BLaER1 (cell line): ENCODE results near the gene GNAQ.

Source experiments
- H3K27ac ChIP-seq: shearing (Covaris generic); formaldehyde crosslinking; 2 replicates; pipeline ENCODE4 v1.8.1; 2022
- H3K27me3 ChIP-seq: shearing (Covaris generic); formaldehyde crosslinking; 2 replicates; pipeline ENCODE4 v1.8.1; 2022
- H3K36me3 ChIP-seq: shearing (Covaris generic); formaldehyde crosslinking; 2 replicates; pipeline ENCODE4 v1.8.1; 2022
- H3K4me1 ChIP-seq: shearing (Covaris generic); formaldehyde crosslinking; 2 replicates; pipeline ENCODE4 v1.8.1; 2022
- H3K4me2 ChIP-seq: shearing (Covaris generic); formaldehyde crosslinking; 2 replicates; pipeline ENCODE4 v1.8.1; 2022
- H3K4me3 ChIP-seq: shearing (Covaris generic); formaldehyde crosslinking; 2 replicates; pipeline ENCODE4 v1.8.1; 2022
- H3K9ac ChIP-seq: shearing (Covaris generic); formaldehyde crosslinking; 2 replicates; pipeline ENCODE4 v1.8.1; 2022
- H3K9me3 ChIP-seq: shearing (Covaris generic); formaldehyde crosslinking; 2 replicates; pipeline ENCODE4 v1.8.1; 2022
- H4K20me1 ChIP-seq: shearing (Covaris generic); formaldehyde crosslinking; 2 replicates; pipeline ENCODE4 v1.8.1; 2022
- Cebpa-rat ChIP-seq: shearing (Covaris generic); IDR thresholded peaks from 2 replicates; pipeline ENCODE4 v1.8.1; 2022

Gene GNAQ

GRCh38 chr9:77917800-77918199 is 113.8 kb downstream of the GNAQ start:
- Histone ChIP-seq H3K9ac (no peak overlapping the region), H3K36me3 (peaks cover 28% of the 10 kb centered on the region), H3K4me3 (no peak overlapping the region), H4K20me1 (no peaks in the 10 kb centered on the region), H3K27ac (no peak overlapping the region), H3K4me2 (no peak overlapping the region), H3K27me3 (peaks cover 4% of the 10 kb centered on the region), H3K4me1 (peaks cover 20% of the 10 kb centered on the region), H3K9me3 (peaks cover 16% of the 10 kb centered on the region)
- no peak for TF ChIP-seq Cebpa-rat

GRCh38 chr9:77916820-77917219 is 114.8 kb downstream of the GNAQ start:
- peak overlapping the region; percentile 49; the same call in 1 of the 2 replicates for H3K4me2 ChIP-seq
- no peak for TF ChIP-seq Cebpa-rat

GRCh38 chr9:77916410-77916819 is 115.2 kb downstream of the GNAQ start:
- Histone ChIP-seq H3K4me2 (peak overlapping the region; percentile 49), H3K36me3 (peaks cover 24% of the 10 kb centered on the region), H3K27me3 (no peaks in the 10 kb centered on the region), H3K4me1 (peaks cover 20% of the 10 kb centered on the region), H4K20me1 (no peaks in the 10 kb centered on the region), H3K9me3 (peaks cover 24% of the 10 kb centered on the region), H3K4me3 (no peak overlapping the region), H3K9ac (no peak overlapping the region), H3K27ac (no peak overlapping the region)
- no peak for TF ChIP-seq Cebpa-rat

More at GRCh38 chr9:77916820-77917219, 114.8 kb downstream of the GNAQ start:
- no peaks in the 10 kb centered on the region for H3K27me3 ChIP-seq
- peaks cover 20% of the 10 kb centered on the region for H3K4me1 ChIP-seq
- no peak overlapping the region for H3K4me3 ChIP-seq
- no peaks in the 10 kb centered on the region for H4K20me1 ChIP-seq
- no peak overlapping the region for H3K9ac ChIP-seq
- peaks cover 22% of the 10 kb centered on the region for H3K36me3 ChIP-seq
- no peak overlapping the region for H3K27ac ChIP-seq
- H3K9me3 ChIP-seq, result peaks cover 20% of the 10 kb centered on the region

- Histone ChIP-seq H3K9ac (no peak overlapping the region), H3K9me3 (peaks cover 31% of the 10 kb centered on the region), H3K27me3 (no peaks in the 10 kb centered on the region), H3K27ac (no peak overlapping the region), H4K20me1 (no peaks in the 10 kb centered on the region), H3K4me1 (peaks cover 25% of the 10 kb centered on the region), H3K36me3 (peaks cover 29% of the 10 kb centered on the region), H3K4me3 (no peak overlapping the region), H3K4me2 (peak overlapping the region; percentile 49)
- TF ChIP-seq Cebpa-rat, result no peak
Observed at GRCh38 chr9:77915744-77916143, 115.9 kb downstream of the GNAQ start.

GRCh38 chr9:77912895-77913693 is 118.5 kb downstream of the GNAQ start:
- Histone ChIP-seq H3K9ac (no peak overlapping the region), H3K27me3 (no peaks in the 10 kb centered on the region), H3K4me2 (no peak overlapping the region), H4K20me1 (no peaks in the 10 kb centered on the region), H3K4me1 (peaks cover 51% of the 10 kb centered on the region), H3K4me3 (no peak overlapping the region), H3K36me3 (peaks cover 19% of the 10 kb centered on the region; the same call in 1 of the 2 replicates), H3K27ac (no peak overlapping the region), H3K9me3 (peaks cover 40% of the 10 kb centered on the region)
- TF ChIP-seq Cebpa-rat, result no peak

- Histone ChIP-seq H3K27me3 (no peaks in the 10 kb centered on the region), H3K4me2 (no peak overlapping the region), H3K9ac (no peak overlapping the region), H3K4me3 (no peak overlapping the region), H3K36me3 (peaks cover 24% of the 10 kb centered on the region; the same call in 1 of the 2 replicates), H3K9me3 (peaks cover 40% of the 10 kb centered on the region), H3K27ac (no peak overlapping the region), H4K20me1 (no peaks in the 10 kb centered on the region), H3K4me1 (peaks cover 54% of the 10 kb centered on the region)
- TF ChIP-seq Cebpa-rat, result no peak
Observed at GRCh38 chr9:77911928-77912327, 119.7 kb downstream of the GNAQ start.

- Histone ChIP-seq H4K20me1 (no peaks in the 10 kb centered on the region), H3K27ac (peak overlapping the region; percentile 85), H3K9me3 (peaks cover 40% of the 10 kb centered on the region), H3K36me3 (peaks cover 24% of the 10 kb centered on the region; the same call in 1 of the 2 replicates), H3K4me3 (peak overlapping the region; percentile 8; the same call in 1 of the 2 replicates), H3K27me3 (no peaks in the 10 kb centered on the region), H3K4me1 (peaks cover 37% of the 10 kb centered on the region), H3K9ac (no peak overlapping the region), H3K4me2 (peak overlapping the region; percentile 69)
- TF ChIP-seq Cebpa-rat, result no peak
Observed at GRCh38 chr9:77910194-77910621, 121.4 kb downstream of the GNAQ start.

GRCh38 chr9:77909306-77909705 is 122.3 kb downstream of the GNAQ start:
- Histone ChIP-seq H3K27me3 (no peaks in the 10 kb centered on the region), H3K4me3 (peak overlapping the region; percentile 9; the same call in 1 of the 2 replicates), H3K4me2 (peak overlapping the region; percentile 69), H4K20me1 (no peaks in the 10 kb centered on the region), H3K4me1 (peaks cover 36% of the 10 kb centered on the region), H3K9me3 (peaks cover 37% of the 10 kb centered on the region), H3K9ac (peak overlapping the region; percentile 33; the same call in 1 of the 2 replicates), H3K36me3 (peaks cover 24% of the 10 kb centered on the region; the same call in 1 of the 2 replicates), H3K27ac (peak overlapping the region; percentile 85)
- no peak for TF ChIP-seq Cebpa-rat

GRCh38 chr9:77908293-77908692 is 123.3 kb downstream of the GNAQ start:
- peaks cover 19% of the 10 kb centered on the region for H3K36me3 ChIP-seq
- H4K20me1 ChIP-seq, result no peaks in the 10 kb centered on the region
- H3K4me1 ChIP-seq, result peaks cover 36% of the 10 kb centered on the region
- peaks cover 27% of the 10 kb centered on the region; the same call in 1 of the 2 replicates for H3K9me3 ChIP-seq
- TF ChIP-seq Cebpa-rat, result no peak
- H3K4me3 ChIP-seq, result no peak overlapping the region; the same call in 1 of the 2 replicates
- no peak overlapping the region; the same call in 1 of the 2 replicates for H3K9ac ChIP-seq
- H3K27me3 ChIP-seq, result no peaks in the 10 kb centered on the region
- peak overlapping the region; percentile 85 for H3K27ac ChIP-seq
- peak overlapping the region; percentile 69 for H3K4me2 ChIP-seq

GRCh38 chr9:77907585-77907984 is 124.0 kb downstream of the GNAQ start:
- Histone ChIP-seq H3K9me3 (peaks cover 22% of the 10 kb centered on the region; the same call in 1 of the 2 replicates), H3K4me2 (peak overlapping the region; percentile 69; the same call in 1 of the 2 replicates), H3K9ac (no peak overlapping the region), H3K4me3 (no peak overlapping the region; the same call in 1 of the 2 replicates), H4K20me1 (no peaks in the 10 kb centered on the region), H3K27ac (peak overlapping the region; percentile 85; the same call in 1 of the 2 replicates), H3K36me3 (peaks cover 21% of the 10 kb centered on the region), H3K4me1 (peaks cover 36% of the 10 kb centered on the region), H3K27me3 (no peaks in the 10 kb centered on the region)
- TF ChIP-seq Cebpa-rat, result no peak
